GM19438 (cell line): ENCODE measurements around the gene TM4SF20.

Experiments used
- ATAC-seq: cut with Tn5 transposase; IDR thresholded peaks from one replicate; pipeline ENCODE4 v1.9.1; 2021; ENCODE audit warnings: low read depth; ENCODE audit not compliant: unreplicated experiment

TM4SF20 gene

GRCh38 chr2:227323818-227324217 lies 55.3 kb downstream of the TM4SF20 start:
- no peak for ATAC-seq

- no peak for ATAC-seq
These were observed 56.4 kb downstream of the TM4SF20 start for GRCh38 chr2:227322530-227323205.

GRCh38 chr2:227320305-227321094 lies 58.6 kb downstream of the TM4SF20 start:
- no peak for ATAC-seq

- no peak for ATAC-seq
These were observed 61.3 kb downstream of the TM4SF20 start for GRCh38 chr2:227317834-227318233.

- no peak for ATAC-seq
These were observed 65.8 kb downstream of the TM4SF20 start for GRCh38 chr2:227313310-227313709.

- ATAC-seq = no peak
These were observed 66.5 kb downstream of the TM4SF20 start for GRCh38 chr2:227312579-227312978.
